Adrenal gland (tissue), 12 donors: ENCODE measurements around the gene YAP1. TPM values are rescaled to one million over a fixed set of nuclear protein-coding genes. Genes with fewer than 3 reads are reported as not detected.

ENCODE experiments used
- DNase-seq, 7 donors: peaks; one replicate each; pipeline ENCODE4 v3.0.0-alpha.2; 2019 to 2020
- H3K27ac ChIP-seq, 5 donors: fragments of 200-600 bp; sonication (generic) in 4 of 5; 1 replicate in 3 of 5; 2 replicates in 2 of 5; pipeline versions ENCODE4 v1.5.1 to v1.8.0; 2016 to 2020; ENCODE audit warnings: mild to moderate bottlenecking in 1 of 5
- H3K27me3 ChIP-seq: fragments of 200-600 bp; 2 replicates; pipeline ENCODE4 v1.8.0; 2021
- H3K36me3 ChIP-seq, 2 donors: fragments of 200-600 bp; replicated peaks in 1 of 2; 1 replicate in 1 of 2; 2 replicates in 1 of 2; pipeline versions ENCODE4 v1.5.1 to v1.8.0; 2018 to 2022
- H3K4me1 ChIP-seq, 2 donors: fragments of 200-600 bp; replicated peaks in 1 of 2; 1 replicate in 1 of 2; 2 replicates in 1 of 2; pipeline versions ENCODE4 v1.5.1 to v1.8.0; 2018 to 2021
- H3K4me3 ChIP-seq, 4 donors: fragments of 200-600 bp; sonication (generic) in 3 of 4; one replicate each; pipeline ENCODE4 v1.5.1; 2016 to 2018
- H3K9me3 ChIP-seq, 3 donors: fragments of 200-600 bp; sonication (generic) in 1 of 3; replicated peaks in 1 of 3; 1 replicate in 2 of 3; 2 replicates in 1 of 3; pipeline versions ENCODE4 v1.5.1 to v1.8.0; 2016 to 2021
- CTCF ChIP-seq, 6 experiments: fragments of 450-650 bp in 4 of 6; fragments of 200-600 bp in 2 of 6; sonication (generic) in 1 of 6; IDR thresholded peaks; 1 replicate in 5 of 6; 2 replicates in 1 of 6; pipeline versions ENCODE4 v1.5.1 to v1.8.0; 2016 to 2021; ENCODE audit warnings: antibody characterized with exemption in 6 of 6, mild to moderate bottlenecking in 2 of 6, moderate library complexity in 1 of 6
- POLR2A ChIP-seq, 2 donors: fragments of 450-650 bp; IDR thresholded peaks; one replicate each; pipeline ENCODE4 v1.6.1; 2017; ENCODE audit warnings: antibody characterized with exemption in 2 of 2, mild to moderate bottlenecking in 2 of 2, moderate library complexity in 1 of 2
- WGBS, 4 donors: extraction: QIAGEN DNeasy Blood & Tissue Kit in 2 of 4; methylation state at CpG; one replicate each; pipeline versions ENCODE4 v1.1.5 to v1.1.7; 2013 to 2017; 5-methylcytosine and 5-hydroxymethylcytosine counted together
- intact Hi-C, 2 donors: fragments of 100-400 bp; cut with DNase I; formaldehyde crosslinking; loops; one replicate each; pipeline versions ENCODE4 v1.14.1 to v1.15.0; 2022 to 2023
- polyA plus RNA-seq, 3 donors: library from polyadenylated mRNA; stranded (reverse); fragments of 200-250 nt in 2 of 3; fragments of 350-450 nt in 1 of 3; fragmentation: Illumina TruSeq in 1 of 3; extraction: RNeasy Lipid Tissue Mini Kit (QIAGEN cat#74804) in 1 of 3; gene quantifications; one replicate each; pipeline ENCODE4 v1.2.3, GENCODE V29; 2013 to 2014
- total RNA-seq, 9 donors: library from RNA; depleted of rRNA in 4 of 9; stranded (reverse); fragments of >200 nt in 4 of 9; fragments of 120-200 nt in 1 of 9; fragmentation: NEBNext Ultra II Directional in 1 of 9; extraction: Animal tissue kit (Norgen Biotek cat#: 25700) in 1 of 9; gene quantifications; one replicate each; pipeline versions ENCODE4 v1.1.0 to v1.2.4, GENCODE V29; 2013 to 2023
- donor health status: healthy with polysubstance abuse.
- donor health status: Bipolar disorder and iron deficiency.
- donor health status: DM: yes; HTN: yes; CAD: no.
- donor health status: DM: no; HTN: no; CAD: no.
- donor health status: DM: no; HTN: no; CAD: no.
- donor health status: DM: yes; HTN: yes; CAD: no.

YAP1 gene
- total and polyA plus RNA-seq, 12 donors = 16.3 to 135 (median 82.9) TPM

- Histone ChIP-seq H3K27ac (no peak overlapping the region), H3K27me3 (no peaks in the 10 kb centered on the region), H3K4me1 (peaks cover 14 to 21% of the 10 kb centered on the region in 2 donors), H3K9me3 (no peaks in the 10 kb centered on the region), H3K4me3 (no peak overlapping the region), H3K36me3 (no peaks in the 10 kb centered on the region)
- WGBS, 4 donors = 41 to 65% (median 47%) methylated on average over 2 of the region's 2 CpGs
- DNase-seq = no peak
- no peak for TF ChIP-seq POLR2A (IDR thresholded peaks at IDR 0.05)
- TF ChIP-seq CTCF (IDR thresholded peaks at IDR 0.05) = no peak
- intact Hi-C loops = no loop called here
Measured at GRCh38 chr11:102223859-102224258, 113.6 kb downstream of the YAP1 start.

- H3K4me1 ChIP-seq = peaks cover 20 to 42% of the 10 kb centered on the region in 2 donors
- peak overlapping the region in 1 of 4 donors; percentile 14 for H3K4me3 ChIP-seq
- no peaks in the 10 kb centered on the region for H3K9me3 ChIP-seq
- H3K27ac ChIP-seq = peak overlapping the region; percentile 19 to 80 (median 64)
- WGBS, 4 donors = 61 to 65% (median 63%) methylated on average over 4 of the region's 4 CpGs
- DNase-seq = no peak
- H3K27me3 ChIP-seq = no peaks in the 10 kb centered on the region
- no peaks in the 10 kb centered on the region for H3K36me3 ChIP-seq
- intact Hi-C loops = no loop called here
- TF ChIP-seq CTCF (IDR thresholded peaks at IDR 0.05) (no peak), POLR2A (IDR thresholded peaks at IDR 0.05) (no peak)
Measured at GRCh38 chr11:102225689-102226568, 115.7 kb downstream of the YAP1 start.

- Histone ChIP-seq H3K27ac (peak overlapping the region; percentile 19 to 80 (median 64)), H3K4me1 (peaks cover 20 to 42% of the 10 kb centered on the region in 2 donors), H3K4me3 (peak overlapping the region in 1 of 4 donors; percentile 14), H3K36me3 (no peaks in the 10 kb centered on the region), H3K27me3 (no peaks in the 10 kb centered on the region), H3K9me3 (no peaks in the 10 kb centered on the region)
- intact Hi-C loops = no loop called here
- WGBS, 4 donors = 46 to 56% (median 49%) methylated on average over 9 of the region's 9 CpGs
- TF ChIP-seq CTCF (IDR thresholded peaks at IDR 0.05) = no peak
- peak in 1 of 2 donors; percentile 49 for TF ChIP-seq POLR2A (IDR thresholded peaks at IDR 0.05)
- peak; percentile 24 to 67 (median 55) for DNase-seq
Measured at GRCh38 chr11:102226702-102227490, 116.6 kb downstream of the YAP1 start.

GRCh38 chr11:102229510-102230123, 119.4 kb downstream of the YAP1 start:
- Histone ChIP-seq H3K27ac (peak overlapping the region in 4 of 5 donors; percentile 26 to 72 (median 62)), H3K4me3 (no peak overlapping the region), H3K36me3 (no peaks in the 10 kb centered on the region), H3K4me1 (peaks cover 20 to 42% of the 10 kb centered on the region in 2 donors), H3K9me3 (no peaks in the 10 kb centered on the region), H3K27me3 (no peaks in the 10 kb centered on the region)
- TF ChIP-seq CTCF (IDR thresholded peaks at IDR 0.05) = no peak
- no peak for TF ChIP-seq POLR2A (IDR thresholded peaks at IDR 0.05)
- WGBS, 4 donors = 36 to 42% (median 37%) methylated on average over 4 of the region's 4 CpGs
- no peak for DNase-seq
- intact Hi-C loops = loop anchor here in 1 of 2 donors (10.0 kb wide), 1 partner anchor 125 kb away; no protein-coding TSS in a partner anchor
